GM12891 (cell line): Measurements from ENCODE around the gene MT3.

Source experiments
- PAX5 ChIP-seq: IDR thresholded peaks from 2 replicates; pipeline ENCODE4 v1.6.1; 2011; ENCODE audit warnings: low read length, moderate library complexity, mild to moderate bottlenecking; ENCODE audit not compliant: insufficient read depth, severe bottlenecking
- POLR2A ChIP-seq: IDR thresholded peaks from 2 replicates; pipeline ENCODE4 v1.6.1; 2011; ENCODE audit warnings: low read depth, low read length, control low read depth

- TF ChIP-seq POLR2A (no peak), PAX5 (no peak)
These were observed 36.8 kb downstream of the MT3 start for GRCh38 chr16:56625943-56626654.
